Skeletal muscle tissue (tissue), 4 donors: ENCODE data around the gene B4GALNT4. TPM values are rescaled to one million over a fixed set of nuclear protein-coding genes. Genes with fewer than 3 reads are reported as not detected.

ENCODE experiments used
- H3K27ac ChIP-seq: one replicate; pipeline ENCODE4 v1.7.0; 2013; ENCODE audit warnings: mild to moderate bottlenecking, low read depth, low read length, inconsistent platforms
- H3K27me3 ChIP-seq, 3 donors: one replicate each; pipeline ENCODE4 v1.7.0; 2013; ENCODE audit warnings: low read length in 3 of 3; ENCODE audit not compliant: control insufficient read depth in 3 of 3, insufficient read depth in 3 of 3
- H3K36me3 ChIP-seq, 3 donors: one replicate each; pipeline ENCODE4 v1.7.0; 2013; ENCODE audit warnings: low read length in 3 of 3; ENCODE audit not compliant: control insufficient read depth in 3 of 3, insufficient read depth in 3 of 3
- H3K4me1 ChIP-seq, 3 donors: one replicate each; pipeline ENCODE4 v1.7.0; 2013; ENCODE audit warnings: low read length in 3 of 3, mild to moderate bottlenecking in 3 of 3; ENCODE audit not compliant: control insufficient read depth in 3 of 3, insufficient read depth in 3 of 3
- H3K4me3 ChIP-seq, 3 donors: one replicate each; pipeline ENCODE4 v1.7.0; 2013; ENCODE audit warnings: low read length in 3 of 3
- H3K9ac ChIP-seq, 3 donors: one replicate each; pipeline ENCODE4 v1.7.0; 2013; ENCODE audit warnings: low read length in 3 of 3, mild to moderate bottlenecking in 3 of 3, moderate library complexity in 2 of 3, low read depth in 1 of 3
- H3K9me3 ChIP-seq, 3 donors: one replicate each; pipeline ENCODE4 v1.7.0; 2013; ENCODE audit warnings: low read length in 3 of 3; ENCODE audit not compliant: control insufficient read depth in 3 of 3
- total RNA-seq: library from RNA; depleted of rRNA; stranded (reverse); fragments of >200 nt; gene quantifications from one replicate; pipeline ENCODE4 v1.2.3, GENCODE V29; 2014
- donor health status: Osteomylitis.

B4GALNT4 gene
- total RNA-seq, 1 donor from 2014 or later, result 5.2 TPM

GRCh38 chr11:365831-366230, 3.5 kb upstream of the B4GALNT4 start:
- Histone ChIP-seq H3K36me3 (no peaks in the 10 kb centered on the region), H3K27me3 (peaks cover 51 to 64% (median 57%) of the 10 kb centered on the region in 3 donors)

GRCh38 chr11:367956-368413, 1.3 kb upstream of the B4GALNT4 start:
- H3K4me1 ChIP-seq, result peaks cover 0 to 7% (median 4%) of the 10 kb centered on the region in 3 donors
- H3K4me3 ChIP-seq, result no peak overlapping the region
- peaks cover 62 to 72% (median 66%) of the 10 kb centered on the region in 3 donors for H3K27me3 ChIP-seq
- no peak overlapping the region for H3K9ac ChIP-seq
- H3K36me3 ChIP-seq, result no peaks in the 10 kb centered on the region
- H3K27ac ChIP-seq, result no peak overlapping the region
- H3K9me3 ChIP-seq, result no peaks in the 10 kb centered on the region

More at GRCh38 chr11:365831-366230, 3.5 kb upstream of the B4GALNT4 start:
- Histone ChIP-seq H3K4me1 (peaks cover 0 to 7% (median 4%) of the 10 kb centered on the region in 3 donors), H3K27ac (no peak overlapping the region), H3K4me3 (no peak overlapping the region), H3K9me3 (no peaks in the 10 kb centered on the region), H3K9ac (no peak overlapping the region)

- no peak overlapping the region for H3K27ac ChIP-seq
- peaks cover 62 to 72% (median 69%) of the 10 kb centered on the region in 3 donors for H3K27me3 ChIP-seq
- H3K4me1 ChIP-seq, result peaks cover 0 to 7% (median 4%) of the 10 kb centered on the region in 3 donors
- peak overlapping the region in 1 of 3 donors; percentile 22 for H3K4me3 ChIP-seq
- no peaks in the 10 kb centered on the region for H3K9me3 ChIP-seq
- H3K36me3 ChIP-seq, result no peaks in the 10 kb centered on the region
- H3K9ac ChIP-seq, result peak overlapping the region in 1 of 3 donors; percentile 8
Observed at GRCh38 chr11:368414-369335, 624 bp upstream of the B4GALNT4 start.

- H3K9me3 ChIP-seq, result no peaks in the 10 kb centered on the region
- H3K9ac ChIP-seq, result no peak overlapping the region
- H3K4me1 ChIP-seq, result peaks cover 0 to 7% (median 4%) of the 10 kb centered on the region in 3 donors
- H3K27me3 ChIP-seq, result peaks cover 47 to 59% (median 56%) of the 10 kb centered on the region in 3 donors
- no peak overlapping the region for H3K4me3 ChIP-seq
- H3K27ac ChIP-seq, result no peak overlapping the region
- no peaks in the 10 kb centered on the region for H3K36me3 ChIP-seq
Observed at GRCh38 chr11:370070-370941, 1.0 kb downstream of the B4GALNT4 start.

- Histone ChIP-seq H3K27me3 (peaks cover 44 to 55% (median 53%) of the 10 kb centered on the region in 3 donors), H3K4me3 (no peak overlapping the region), H3K36me3 (no peaks in the 10 kb centered on the region), H3K9ac (no peak overlapping the region), H3K27ac (no peak overlapping the region), H3K4me1 (peaks cover 0 to 7% (median 4%) of the 10 kb centered on the region in 3 donors), H3K9me3 (no peaks in the 10 kb centered on the region)
Observed at GRCh38 chr11:371051-371450, 1.8 kb downstream of the B4GALNT4 start.

GRCh38 chr11:371716-372590, 2.7 kb downstream of the B4GALNT4 start:
- H3K9ac ChIP-seq, result no peak overlapping the region
- H3K4me1 ChIP-seq, result peaks cover 0 to 7% (median 4%) of the 10 kb centered on the region in 3 donors
- no peaks in the 10 kb centered on the region for H3K36me3 ChIP-seq
- H3K4me3 ChIP-seq, result no peak overlapping the region
- H3K9me3 ChIP-seq, result no peaks in the 10 kb centered on the region
- H3K27me3 ChIP-seq, result peaks cover 38 to 49% (median 47%) of the 10 kb centered on the region in 3 donors
- H3K27ac ChIP-seq, result no peak overlapping the region

- no peak overlapping the region for H3K9ac ChIP-seq
- no peak overlapping the region for H3K4me3 ChIP-seq
- H3K27ac ChIP-seq, result no peak overlapping the region
- H3K27me3 ChIP-seq, result peaks cover 33 to 44% (median 44%) of the 10 kb centered on the region in 3 donors
- H3K4me1 ChIP-seq, result peaks cover 0 to 7% (median 4%) of the 10 kb centered on the region in 3 donors
- no peaks in the 10 kb centered on the region for H3K9me3 ChIP-seq
- H3K36me3 ChIP-seq, result no peaks in the 10 kb centered on the region
Observed at GRCh38 chr11:372809-373715, 3.8 kb downstream of the B4GALNT4 start.

- H3K9ac ChIP-seq, result no peak overlapping the region
- no peaks in the 10 kb centered on the region for H3K36me3 ChIP-seq
- H3K4me3 ChIP-seq, result no peak overlapping the region
- H3K4me1 ChIP-seq, result no peaks in the 10 kb centered on the region
- H3K9me3 ChIP-seq, result no peaks in the 10 kb centered on the region
- H3K27ac ChIP-seq, result no peak overlapping the region
- H3K27me3 ChIP-seq, result peaks cover 32 to 38% (median 37%) of the 10 kb centered on the region in 3 donors
Observed at GRCh38 chr11:373716-374551, 4.6 kb downstream of the B4GALNT4 start.
